Pancreas (tissue), 10 donors: Measurements from ENCODE around the gene SLC2A11. TPM values are rescaled to one million over a fixed set of nuclear protein-coding genes. Genes with fewer than 3 reads are reported as not detected.
A peak's percentile ranks its signal among the peaks of the same experiment; 100 is the strongest.

Source experiments
- ATAC-seq, 4 donors: fragments of 200-7000 bp; cut with Tn5 transposase; one replicate each; pipeline versions ENCODE4 v1.8.0 to v1.9.1; 2020; ENCODE audit warnings: mild to moderate bottlenecking in 4 of 4, moderate library complexity in 4 of 4
- DNase-seq, 6 donors: peaks; one replicate each; pipeline ENCODE4 v3.0.0-alpha.2; 2020
- FAIRE-seq: peaks from 2 replicates; lab custom pipeline; 2012; peaks lifted over from hg19 to GRCh38; lab: Jason Lieb, UNC
- H3K27ac ChIP-seq, 4 donors: fragments of 200-600 bp; sonication (generic); 1 replicate in 3 of 4; 2 replicates in 1 of 4; pipeline versions ENCODE4 v1.5.0 to v1.8.0; 2020
- H3K27me3 ChIP-seq, 4 donors: fragments of 200-600 bp; one replicate each; pipeline ENCODE4 v1.8.0; 2021
- H3K36me3 ChIP-seq, 3 donors: fragments of 200-600 bp; sonication (generic) in 1 of 3; one replicate each; pipeline versions ENCODE4 v1.5.0 to v1.8.0; 2020 to 2021
- H3K4me1 ChIP-seq, 3 donors: fragments of 200-600 bp; one replicate each; pipeline ENCODE4 v1.8.0; 2021
- H3K4me3 ChIP-seq, 4 donors: fragments of 200-600 bp; sonication (generic) in 2 of 4; one replicate each; pipeline versions ENCODE4 v1.5.0 to v1.8.0; 2020 to 2021
- H3K9me3 ChIP-seq, 4 donors: fragments of 200-600 bp; one replicate each; pipeline ENCODE4 v1.8.0; 2021
- WGBS, 2 donors: extraction: QIAGEN DNeasy Blood & Tissue Kit; methylation state at CpG; one replicate each; pipeline ENCODE4 v1.1.7; 2013; 5-methylcytosine and 5-hydroxymethylcytosine counted together
- intact Hi-C, 3 donors: fragments of 100-400 bp; cut with DNase I; formaldehyde crosslinking; loops; one replicate each; pipeline versions ENCODE4 v1.11.1 to v1.14.2; 2022
- polyA plus RNA-seq, 2 donors: library from polyadenylated mRNA; stranded (reverse); fragments of 200-250 nt; gene quantifications; one replicate each; pipeline ENCODE4 v1.2.3, GENCODE V29; 2013
- total RNA-seq, 6 donors: library from RNA; stranded (reverse); fragmentation: NEBNext Ultra II Directional in 4 of 6; extraction: Animal tissue kit (Norgen Biotek cat#: 25700) in 4 of 6; gene quantifications; one replicate each; pipeline versions ENCODE4 v1.2.1 to v1.2.4, GENCODE V29; 2021 to 2023
- TF ChIP-seq, protein P1 (sequence below), 4 donors: fragments of 200-600 bp; sonication (generic) in 3 of 4; IDR thresholded peaks; one replicate each; pipeline versions ENCODE4 v1.5.0 to v1.8.0; 2021; ENCODE audit warnings: antibody characterized with exemption in 4 of 4
- donor health status: healthy with polysubstance abuse.
- donor health status: DM: no; HTN: no; CAD: no; lungs with moderate emphysema.
- donor health status: DM: no; HTN: no; CAD: no.
- donor health status: control.
- donor health status: control.
- donor health status: Bipolar disorder and iron deficiency.
- donor health status: DM: yes; HTN: yes; CAD: no.
- donor health status: DM: no; HTN: no; CAD: no.
- donor health status: DM: no; HTN: no; CAD: no.
- donor health status: DM: yes; HTN: yes; CAD: no.

Gene SLC2A11
- total and polyA plus RNA-seq, 8 donors = 10.3 to 21.9 (median 17.8) TPM

DNA sequence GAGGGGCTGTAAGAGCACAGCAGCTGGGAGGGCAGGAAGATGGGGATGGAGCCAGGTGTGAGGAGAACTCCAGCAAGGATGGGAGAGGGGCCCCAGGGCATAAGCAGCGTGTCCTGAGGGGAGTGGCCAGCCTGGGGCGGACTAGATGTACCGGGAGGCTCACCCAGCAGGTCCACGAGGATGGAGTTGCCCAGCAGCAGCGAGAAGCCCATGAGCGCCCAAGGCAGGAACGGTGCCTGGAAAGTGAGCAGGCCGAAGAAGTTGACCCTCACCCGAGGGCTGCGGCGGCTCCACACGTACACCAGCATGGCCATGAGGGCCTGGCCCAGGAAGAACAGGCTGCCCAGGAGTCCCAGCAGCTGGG lies 20.2 kb upstream of the SLC2A11 start:
- intact Hi-C loops = no loop called here
- Histone ChIP-seq H3K36me3 (peaks cover 0 to 17% (median 3%) of the 10 kb centered on the region in 3 donors), H3K27ac (peak overlapping the region in 1 of 4 donors; percentile 64), H3K9me3 (no peaks in the 10 kb centered on the region), H3K4me1 (peaks cover 0 to 13% (median 13%) of the 10 kb centered on the region in 3 donors), H3K27me3 (no peaks in the 10 kb centered on the region), H3K4me3 (peak overlapping the region; percentile 20 to 72 (median 50))
- TF ChIP-seq, protein P1, sequence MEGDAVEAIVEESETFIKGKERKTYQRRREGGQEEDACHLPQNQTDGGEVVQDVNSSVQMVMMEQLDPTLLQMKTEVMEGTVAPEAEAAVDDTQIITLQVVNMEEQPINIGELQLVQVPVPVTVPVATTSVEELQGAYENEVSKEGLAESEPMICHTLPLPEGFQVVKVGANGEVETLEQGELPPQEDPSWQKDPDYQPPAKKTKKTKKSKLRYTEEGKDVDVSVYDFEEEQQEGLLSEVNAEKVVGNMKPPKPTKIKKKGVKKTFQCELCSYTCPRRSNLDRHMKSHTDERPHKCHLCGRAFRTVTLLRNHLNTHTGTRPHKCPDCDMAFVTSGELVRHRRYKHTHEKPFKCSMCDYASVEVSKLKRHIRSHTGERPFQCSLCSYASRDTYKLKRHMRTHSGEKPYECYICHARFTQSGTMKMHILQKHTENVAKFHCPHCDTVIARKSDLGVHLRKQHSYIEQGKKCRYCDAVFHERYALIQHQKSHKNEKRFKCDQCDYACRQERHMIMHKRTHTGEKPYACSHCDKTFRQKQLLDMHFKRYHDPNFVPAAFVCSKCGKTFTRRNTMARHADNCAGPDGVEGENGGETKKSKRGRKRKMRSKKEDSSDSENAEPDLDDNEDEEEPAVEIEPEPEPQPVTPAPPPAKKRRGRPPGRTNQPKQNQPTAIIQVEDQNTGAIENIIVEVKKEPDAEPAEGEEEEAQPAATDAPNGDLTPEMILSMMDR (IDR thresholded peaks at IDR 0.05) = no peak
- FAIRE-seq (no peak), ATAC-seq (no peak), DNase-seq (peak in 2 of 6 donors; percentile 18 to 76)
- 34 to 38% methylated on average over 9 to 12 of the region's 12 CpGs for WGBS, 2 donors

DNA sequence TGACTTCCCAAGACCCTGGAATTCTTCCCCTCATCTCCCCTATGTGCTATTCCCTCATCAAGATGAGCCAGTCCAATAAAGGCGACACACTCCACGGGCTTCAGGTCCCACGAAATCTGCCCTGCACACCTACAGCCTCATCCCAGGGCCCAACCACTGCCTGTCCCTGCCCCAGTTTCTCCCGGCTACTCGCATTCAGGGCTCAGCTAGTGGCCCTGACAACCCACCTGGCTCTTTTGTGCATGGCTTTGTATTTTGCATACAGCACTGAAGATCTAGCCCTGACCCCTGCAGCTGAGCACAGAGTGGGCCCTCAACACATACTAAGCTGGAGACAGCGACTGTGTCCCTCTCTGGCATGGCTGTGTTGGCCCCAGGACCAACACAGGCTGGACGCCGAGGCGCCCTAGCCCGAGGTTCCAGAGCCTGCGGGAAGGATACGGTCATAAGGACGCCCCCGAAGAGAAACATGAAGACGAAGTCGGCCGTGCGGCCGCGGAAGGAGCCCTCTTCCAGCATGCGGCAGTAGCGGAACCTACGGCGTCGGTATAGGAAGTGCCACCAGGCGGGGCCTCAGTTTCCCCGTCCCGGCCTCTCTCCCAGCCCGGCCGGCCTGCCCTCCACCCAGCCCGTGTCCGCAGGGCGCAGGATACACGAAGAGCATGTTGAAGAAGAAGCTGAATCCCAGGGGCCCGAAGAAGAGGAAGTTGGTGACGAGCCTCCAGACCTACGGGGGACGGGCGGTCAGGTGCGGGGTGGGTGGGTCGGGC lies 19.6 kb upstream of the SLC2A11 start:
- peaks cover 0 to 17% (median 3%) of the 10 kb centered on the region in 3 donors for H3K36me3 ChIP-seq
- no peaks in the 10 kb centered on the region for H3K9me3 ChIP-seq
- TF ChIP-seq, protein P1 (IDR thresholded peaks at IDR 0.05) = no peak
- H3K4me3 ChIP-seq = peak overlapping the region; percentile 20 to 72 (median 50)
- 13% methylated on average over 41 of the region's 41 CpGs for WGBS, 2 donors
- DNase-seq (peak in 2 of 6 donors; percentile 43 to 79), FAIRE-seq (no peak), ATAC-seq (peak in 2 of 4 donors; percentile 0 to 1)
- H3K27me3 ChIP-seq = no peaks in the 10 kb centered on the region
- peaks cover 0 to 13% (median 13%) of the 10 kb centered on the region in 3 donors for H3K4me1 ChIP-seq
- peak overlapping the region in 3 of 4 donors; percentile 7 to 64 (median 30) for H3K27ac ChIP-seq
- intact Hi-C loops = no loop called here

DNA sequence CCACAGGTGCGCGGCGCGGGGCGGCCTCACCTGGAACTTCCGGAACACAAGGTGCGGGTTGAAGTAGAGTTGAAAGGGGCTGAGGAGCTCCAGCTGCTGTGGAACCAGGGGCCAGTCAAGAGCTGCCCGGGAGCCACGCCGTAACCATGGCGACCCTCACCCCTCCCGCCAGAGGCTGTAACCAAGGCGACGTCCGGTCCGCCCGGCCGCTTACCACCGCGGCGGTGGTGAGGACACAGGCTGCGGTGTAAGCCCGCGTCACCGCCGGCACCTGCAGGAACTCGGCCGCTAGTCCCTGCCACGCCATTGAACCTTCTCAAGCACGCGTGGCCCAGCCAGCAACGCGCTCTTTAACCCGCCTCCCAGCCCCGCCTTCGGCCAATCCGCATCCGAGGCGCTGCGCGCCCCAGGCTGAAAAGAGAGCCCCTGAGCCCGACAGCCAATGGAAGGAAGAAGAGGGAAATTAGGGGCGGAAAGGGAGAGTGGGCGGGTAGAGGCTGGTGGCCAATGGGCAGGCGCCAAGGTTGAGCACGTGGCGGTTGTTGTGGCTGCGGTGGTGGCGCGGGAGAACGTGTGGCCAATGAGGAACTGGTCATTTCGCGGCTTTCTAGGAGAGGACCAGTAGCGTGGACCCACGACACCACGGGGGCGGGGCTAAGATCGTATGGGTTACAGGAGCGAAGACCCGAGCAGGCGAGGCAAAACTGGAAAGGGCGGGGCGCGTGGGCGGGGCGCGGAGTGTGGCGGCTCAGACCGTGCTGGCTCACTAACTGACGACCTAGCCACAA lies 18.8 kb upstream of the SLC2A11 start, which contains the start of gene DERL3:
Gene DERL3 (minus strand): TSS at position 326 of the 788 bp plus-strand sequence. CDS start 19 bp downstream, at position 307.
- Histone ChIP-seq H3K27me3 (no peaks in the 10 kb centered on the region), H3K27ac (peak within 1 kb of the TSS in 3 of 4 donors; percentile 7 to 64 (median 30)), H3K36me3 (peaks cover 0 to 10% (median 3%) of the 10 kb centered on the region in 3 donors), H3K9me3 (no peaks in the 10 kb centered on the region), H3K4me1 (peaks cover 0 to 13% (median 13%) of the 10 kb centered on the region in 3 donors), H3K4me3 (peak within 1 kb of the TSS; percentile 20 to 72 (median 50))
- intact Hi-C loops = no loop called here
- peak; percentile 91 for FAIRE-seq
- peak; percentile 98 to 100 (median 99) for DNase-seq
- TF ChIP-seq, protein P1 (IDR thresholded peaks at IDR 0.05) = no peak
- ATAC-seq = peak; percentile 86 to 93 (median 88)
- 1% methylated on average over 69 to 70 of the region's 70 CpGs for WGBS, 2 donors

DNA sequence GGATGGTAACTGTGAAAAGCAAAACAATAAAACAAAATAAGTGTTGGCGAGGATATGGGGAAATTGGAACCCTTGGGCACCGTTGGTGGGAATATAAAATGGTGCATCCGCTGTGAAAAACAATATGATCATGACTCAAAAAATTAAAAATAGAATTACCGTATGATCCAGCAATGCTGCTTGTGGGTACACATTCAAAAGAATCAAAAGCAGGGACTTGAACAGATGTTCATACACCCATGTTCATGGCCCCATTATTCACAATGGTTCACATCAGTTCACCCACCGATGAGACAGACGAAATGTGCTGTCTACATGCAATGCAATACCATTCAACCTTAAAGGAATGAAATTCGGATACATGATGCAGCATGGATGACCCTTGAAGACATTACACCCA lies 17.6 kb upstream of the SLC2A11 start:
- DNase-seq = peak in 1 of 6 donors; percentile 14
- no peak overlapping the region for H3K27ac ChIP-seq
- ATAC-seq = no peak
- intact Hi-C loops = loop anchor here in 1 of 3 donors (5.0 kb wide), 1 partner anchor 293 kb away; no protein-coding TSS in a partner anchor
- peaks cover 0 to 8% (median 6%) of the 10 kb centered on the region in 3 donors for H3K4me1 ChIP-seq
- FAIRE-seq = no peak
- no peak overlapping the region for H3K4me3 ChIP-seq
- no peaks in the 10 kb centered on the region for H3K27me3 ChIP-seq
- H3K36me3 ChIP-seq = peaks cover 0 to under 1% (median 0%) of the 10 kb centered on the region in 3 donors
- 78 to 87% methylated on average over 7 of the region's 7 CpGs for WGBS, 2 donors
- TF ChIP-seq, protein P1 (IDR thresholded peaks at IDR 0.05) = no peak
- H3K9me3 ChIP-seq = no peaks in the 10 kb centered on the region
